ENCODE data around the gene HDAC4.

GRCh38 chr2:239431536-239431935 is 30.7 kb upstream of the HDAC4 start:
- TF ChIP-seq CTCF (IDR thresholded peaks at IDR 0.05; ENCODE audit: insufficient read depth, low read length) (no peak), GABPA (IDR thresholded peaks at IDR 0.05; ENCODE audit: low read depth) (no peak)

Data from HL-60 (cell line).